CD14-positive monocyte (primary cell): ENCODE measurements around the gene PIEZO2. TPM values are rescaled to one million over a fixed set of nuclear protein-coding genes. Genes with fewer than 3 reads are reported as not detected.

ENCODE experiments used
- DNase-seq, 3 donors: peaks; one replicate each; pipeline ENCODE4 v3.0.0-alpha.2; 2011 to 2022
- H2AFZ ChIP-seq: 2 replicates; pipeline ENCODE4 v1.6.0; 2012; ENCODE audit warnings: mild to moderate bottlenecking, low read depth, low read length, inconsistent platforms; ENCODE audit not compliant: insufficient read depth, poor library complexity, severe bottlenecking
- H3K27ac ChIP-seq, 2 donors: 1 replicate in 1 of 2; 2 replicates in 1 of 2; pipeline ENCODE4 v1.5.1; 2012 to 2013; ENCODE audit warnings: low read length in 2 of 2, control low read depth in 1 of 2, inconsistent platforms in 1 of 2, low read depth in 1 of 2, mild to moderate bottlenecking in 1 of 2
- H3K27me3 ChIP-seq, 2 donors: one replicate each; pipeline versions ENCODE4 v1.6.0 to v1.6.1; 2011 to 2013; ENCODE audit warnings: low read length in 2 of 2; ENCODE audit not compliant: control insufficient read depth in 2 of 2, insufficient read depth in 2 of 2
- H3K36me3 ChIP-seq, 2 donors: replicated peaks in 1 of 2; 1 replicate in 1 of 2; 2 replicates in 1 of 2; pipeline versions ENCODE4 v1.5.1 to v1.6.1; 2012 to 2013; ENCODE audit warnings: low read length in 2 of 2, control low read depth in 1 of 2, inconsistent platforms in 1 of 2, mild to moderate bottlenecking in 1 of 2; ENCODE audit not compliant: insufficient read depth in 2 of 2, control insufficient read depth in 1 of 2
- H3K4me1 ChIP-seq, 2 donors: 1 replicate in 1 of 2; 2 replicates in 1 of 2; pipeline versions ENCODE4 v1.5.1 to v1.6.1; 2012 to 2013; ENCODE audit warnings: low read length in 2 of 2, control low read depth in 1 of 2, inconsistent platforms in 1 of 2, mild to moderate bottlenecking in 1 of 2, moderate library complexity in 1 of 2; ENCODE audit not compliant: insufficient read depth in 2 of 2, control insufficient read depth in 1 of 2
- H3K4me2 ChIP-seq: replicated peaks from 2 replicates; pipeline ENCODE3; 2012; ENCODE audit warnings: low read length, moderate library complexity, mild to moderate bottlenecking; ENCODE audit not compliant: poor library complexity, severe bottlenecking; ENCODE audit errors: extremely low read depth
- H3K4me3 ChIP-seq, 3 experiments: fragments of 200-600 bp in 1 of 3; sonication (generic) in 1 of 3; replicated peaks in 1 of 3; 1 replicate in 2 of 3; 2 replicates in 1 of 3; pipeline ENCODE4 v1.5.1; 2011 to 2013; ENCODE audit warnings: low read length in 3 of 3, mild to moderate bottlenecking in 3 of 3, control low read depth in 2 of 3, low read depth in 2 of 3, inconsistent platforms in 1 of 3, moderate library complexity in 1 of 3
- H3K79me2 ChIP-seq: 2 replicates; pipeline ENCODE4 v1.6.0; 2012; ENCODE audit warnings: mild to moderate bottlenecking, control low read depth, inconsistent platforms, low read length, moderate library complexity; ENCODE audit not compliant: insufficient read depth
- H3K9ac ChIP-seq: 2 replicates; pipeline ENCODE4 v1.6.0; 2017; ENCODE audit warnings: low read length, mild to moderate bottlenecking; ENCODE audit not compliant: insufficient read depth, poor library complexity, severe bottlenecking
- H3K9me3 ChIP-seq, 2 donors: replicated peaks in 1 of 2; 1 replicate in 1 of 2; 2 replicates in 1 of 2; pipeline versions ENCODE4 v1.5.1 to v1.6.1; 2012 to 2013; ENCODE audit warnings: low read length in 2 of 2, control low read depth in 1 of 2; ENCODE audit not compliant: control insufficient read depth in 1 of 2, insufficient read depth in 1 of 2
- H4K20me1 ChIP-seq: 2 replicates; pipeline ENCODE4 v1.6.0; 2012; ENCODE audit warnings: mild to moderate bottlenecking, low read length, control low read depth, moderate library complexity; ENCODE audit not compliant: insufficient read depth
- H3K27ac Mint-ChIP-seq, 7 donors: one replicate each; pipeline ENCODE4 v1.8.0; 2020; ENCODE audit warnings: mild to moderate bottlenecking in 7 of 7, mixed read lengths in 7 of 7, moderate library complexity in 6 of 7, inconsistent platforms in 2 of 7
- H3K27me3 Mint-ChIP-seq, 3 donors: one replicate each; pipeline ENCODE4 v1.8.0; 2021 to 2022; ENCODE audit warnings: low read depth in 3 of 3, mild to moderate bottlenecking in 3 of 3, mixed read lengths in 3 of 3, moderate library complexity in 3 of 3, inconsistent platforms in 1 of 3
- H3K36me3 Mint-ChIP-seq, 2 donors: one replicate each; pipeline ENCODE4 v1.8.0; 2020; ENCODE audit warnings: mixed read lengths in 2 of 2, inconsistent platforms in 1 of 2, mild to moderate bottlenecking in 1 of 2
- H3K4me1 Mint-ChIP-seq: one replicate; pipeline ENCODE4 v1.8.0; 2020; ENCODE audit warnings: mild to moderate bottlenecking, mixed read lengths
- H3K4me3 Mint-ChIP-seq, 2 donors: one replicate each; pipeline ENCODE4 v1.8.0; 2020; ENCODE audit warnings: mild to moderate bottlenecking in 2 of 2, mixed read lengths in 2 of 2, moderate library complexity in 1 of 2
- H3K9me3 Mint-ChIP-seq, 7 donors: one replicate each; pipeline ENCODE4 v1.8.0; 2020 to 2022; ENCODE audit warnings: mixed read lengths in 7 of 7, mild to moderate bottlenecking in 6 of 7, moderate library complexity in 6 of 7, inconsistent platforms in 2 of 7
- WGBS: methylation state at CpG from one replicate; pipeline ENCODE4 v1.1.5; 2013; ENCODE audit warnings: missing lambda C conversion rate; ENCODE audit not compliant: insufficient coverage; 5-methylcytosine and 5-hydroxymethylcytosine counted together
- intact Hi-C, 2 donors: fragments of 100-400 bp; cut with micrococcal nuclease; formaldehyde crosslinking; loops; one replicate each; pipeline versions ENCODE4 v1.15.0 to v1.15.1; 2023
- polyA plus RNA-seq, 3 donors: library from polyadenylated mRNA; depleted of rRNA in 1 of 3; unstranded in 2 of 3; stranded (reverse) in 1 of 3; fragments of 300-500 nt in 2 of 3; fragments of >200 nt in 1 of 3; fragmentation: Illumina TruSeq in 2 of 3; gene quantifications; 1 replicate in 2 of 3; 2 replicates in 1 of 3; pipeline ENCODE4 v1.2.3, GENCODE V29; 2012 to 2021
- TF ChIP-seq, protein P1 (sequence below): fragments of 200-600 bp; IDR thresholded peaks from one replicate; pipeline ENCODE4 v1.8.0; 2022; ENCODE audit warnings: antibody characterized with exemption, mild to moderate bottlenecking

PIEZO2 gene
- polyA plus RNA-seq, 3 donors: not detected

DNA sequence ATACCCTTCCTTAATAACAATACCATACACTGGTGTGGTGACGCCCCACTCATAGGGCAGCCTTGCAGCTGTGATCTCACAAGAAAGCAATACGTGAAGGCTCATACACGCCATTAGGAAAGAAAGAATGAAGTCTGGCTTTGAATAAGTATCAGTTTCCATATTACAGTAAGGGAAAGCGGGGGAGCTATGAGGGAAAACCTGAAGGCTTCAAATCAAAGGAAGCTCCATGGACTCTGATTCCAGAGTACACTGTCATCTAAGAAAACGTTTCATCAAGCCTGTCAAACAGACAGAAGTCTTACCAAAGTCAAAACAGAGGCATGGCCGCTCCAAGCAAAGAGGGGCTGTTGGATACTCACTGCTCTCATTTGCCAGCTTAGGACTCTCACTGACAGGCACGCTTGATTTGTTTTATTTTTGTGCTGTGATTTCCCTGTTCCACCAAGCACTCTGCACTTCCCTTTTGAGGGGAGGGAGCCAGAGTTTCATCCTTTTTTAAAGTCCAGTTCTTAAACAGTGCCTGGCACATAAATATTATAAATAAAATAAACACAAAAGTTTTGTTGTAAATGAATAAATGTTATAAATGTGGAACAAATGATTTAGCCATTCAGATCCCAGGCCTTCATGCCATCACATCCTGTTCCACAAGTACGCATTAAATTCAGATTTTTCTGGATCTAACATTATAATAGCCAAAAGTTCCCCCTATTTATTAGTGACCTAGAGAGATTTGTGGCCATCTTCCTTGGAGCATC is 221.2 kb downstream of the PIEZO2 start:
- 78% methylated on average over 5 of the region's 8 CpGs for WGBS
- Mint-ChIP-seq H3K36me3 (no peaks in the 10 kb centered on the region), H3K9me3 (peaks cover 0 to 4% (median 0%) of the 10 kb centered on the region in 7 donors), H3K4me1 (peaks cover 8% of the 10 kb centered on the region), H3K4me3 (no peak overlapping the region), H3K27ac (no peak overlapping the region), H3K27me3 (peaks cover 0 to 2% (median 1%) of the 10 kb centered on the region in 3 donors)
- H3K27ac ChIP-seq: no peak overlapping the region
- no peak for DNase-seq
- intact Hi-C loops: no loop called here
- no peak overlapping the region for H2AFZ ChIP-seq
- H3K9me3 ChIP-seq: no peaks in the 10 kb centered on the region
- no peak overlapping the region for H3K4me2 ChIP-seq
- no peaks in the 10 kb centered on the region for H3K27me3 ChIP-seq
- H3K4me3 ChIP-seq: no peak overlapping the region
- H4K20me1 ChIP-seq: no peaks in the 10 kb centered on the region
- no peaks in the 10 kb centered on the region for H3K4me1 ChIP-seq
- no peaks in the 10 kb centered on the region for H3K79me2 ChIP-seq
- no peaks in the 10 kb centered on the region for H3K36me3 ChIP-seq
- TF ChIP-seq, protein P1, sequence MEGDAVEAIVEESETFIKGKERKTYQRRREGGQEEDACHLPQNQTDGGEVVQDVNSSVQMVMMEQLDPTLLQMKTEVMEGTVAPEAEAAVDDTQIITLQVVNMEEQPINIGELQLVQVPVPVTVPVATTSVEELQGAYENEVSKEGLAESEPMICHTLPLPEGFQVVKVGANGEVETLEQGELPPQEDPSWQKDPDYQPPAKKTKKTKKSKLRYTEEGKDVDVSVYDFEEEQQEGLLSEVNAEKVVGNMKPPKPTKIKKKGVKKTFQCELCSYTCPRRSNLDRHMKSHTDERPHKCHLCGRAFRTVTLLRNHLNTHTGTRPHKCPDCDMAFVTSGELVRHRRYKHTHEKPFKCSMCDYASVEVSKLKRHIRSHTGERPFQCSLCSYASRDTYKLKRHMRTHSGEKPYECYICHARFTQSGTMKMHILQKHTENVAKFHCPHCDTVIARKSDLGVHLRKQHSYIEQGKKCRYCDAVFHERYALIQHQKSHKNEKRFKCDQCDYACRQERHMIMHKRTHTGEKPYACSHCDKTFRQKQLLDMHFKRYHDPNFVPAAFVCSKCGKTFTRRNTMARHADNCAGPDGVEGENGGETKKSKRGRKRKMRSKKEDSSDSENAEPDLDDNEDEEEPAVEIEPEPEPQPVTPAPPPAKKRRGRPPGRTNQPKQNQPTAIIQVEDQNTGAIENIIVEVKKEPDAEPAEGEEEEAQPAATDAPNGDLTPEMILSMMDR: no peak
- no peak overlapping the region for H3K9ac ChIP-seq

- no peak overlapping the region for H3K4me3 ChIP-seq
- DNase-seq: no peak
- H3K4me2 ChIP-seq: no peak overlapping the region
- H3K9me3 ChIP-seq: no peaks in the 10 kb centered on the region
- peaks cover 0 to under 1% (median 0%) of the 10 kb centered on the region in 7 donors for H3K9me3 Mint-ChIP-seq
- WGBS: 93% methylated on average over 5 of the region's 12 CpGs
- H3K27me3 ChIP-seq: no peaks in the 10 kb centered on the region
- H3K9ac ChIP-seq: no peak overlapping the region
- TF ChIP-seq, protein P1: no peak
- H3K4me3 Mint-ChIP-seq: no peak overlapping the region
- peaks cover 0 to 3% (median 2%) of the 10 kb centered on the region in 3 donors for H3K27me3 Mint-ChIP-seq
- no peak overlapping the region for H3K27ac ChIP-seq
- no peaks in the 10 kb centered on the region for H3K36me3 Mint-ChIP-seq
- H3K27ac Mint-ChIP-seq: no peak overlapping the region
- no peak overlapping the region for H2AFZ ChIP-seq
- H3K4me1 Mint-ChIP-seq: peaks cover 8% of the 10 kb centered on the region
- intact Hi-C loops: no loop called here
- no peaks in the 10 kb centered on the region for H3K79me2 ChIP-seq
- no peaks in the 10 kb centered on the region for H4K20me1 ChIP-seq
- no peaks in the 10 kb centered on the region for H3K4me1 ChIP-seq
- H3K36me3 ChIP-seq: no peaks in the 10 kb centered on the region
Measured at GRCh38 chr18:10927286-10927992, 221.9 kb downstream of the PIEZO2 start.
